GM21825 (cell line): Measurements from ENCODE around the gene NFAT5.
A peak's percentile ranks its signal among the peaks of the same experiment; 100 is the strongest.

Experiments
- ATAC-seq: cut with Tn5 transposase; IDR thresholded peaks from one replicate; pipeline ENCODE4 v1.9.1; 2021; ENCODE audit warnings: mild to moderate bottlenecking, moderate library complexity; ENCODE audit not compliant: unreplicated experiment

NFAT5 gene

GRCh38 chr16:69590590-69590989, 24.8 kb downstream of the NFAT5 start:
- ATAC-seq: no peak

GRCh38 chr16:69593751-69594255, 28.0 kb downstream of the NFAT5 start:
- no peak for ATAC-seq

DNA sequence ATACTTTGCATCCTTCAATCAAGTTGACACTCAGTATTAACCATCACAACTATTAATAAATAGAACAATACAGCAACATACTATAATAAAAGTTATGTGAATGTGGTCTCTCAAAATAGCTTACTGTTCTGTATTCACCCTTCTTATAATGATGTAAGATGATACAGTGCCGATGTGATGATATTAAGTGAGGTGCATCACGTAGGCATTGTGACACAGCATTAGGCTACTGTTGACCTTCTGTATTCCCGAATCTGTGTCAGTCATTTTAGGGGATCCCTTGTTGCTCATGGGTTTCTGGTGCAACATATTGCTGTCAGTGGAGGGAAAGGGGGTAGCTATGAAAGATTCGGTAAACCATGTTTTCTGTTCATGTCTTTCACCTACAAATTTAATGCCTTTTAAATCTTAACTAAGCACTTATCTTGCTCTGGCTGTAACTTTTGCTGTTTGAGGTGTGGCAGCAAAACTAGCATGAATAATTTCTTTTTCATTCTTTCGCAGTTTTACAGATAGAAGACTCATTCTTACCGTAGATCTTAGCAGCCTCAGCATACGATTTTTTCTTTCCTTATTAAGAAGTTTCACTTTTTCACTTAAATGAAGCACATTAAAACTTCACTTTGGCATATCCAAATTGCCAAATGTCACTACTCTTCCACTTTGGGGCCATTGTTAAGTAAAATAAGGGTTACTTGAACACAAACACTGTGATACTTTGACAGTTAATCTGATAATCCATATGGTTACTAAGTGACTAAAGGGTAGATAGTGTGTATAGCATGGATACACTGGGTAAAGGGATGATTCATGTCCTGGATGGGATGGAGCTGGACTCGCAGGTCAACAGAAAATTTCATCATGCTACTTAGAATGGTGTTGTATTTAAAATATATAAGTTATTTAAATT, 29.6 kb downstream of the NFAT5 start:
- no peak for ATAC-seq

DNA sequence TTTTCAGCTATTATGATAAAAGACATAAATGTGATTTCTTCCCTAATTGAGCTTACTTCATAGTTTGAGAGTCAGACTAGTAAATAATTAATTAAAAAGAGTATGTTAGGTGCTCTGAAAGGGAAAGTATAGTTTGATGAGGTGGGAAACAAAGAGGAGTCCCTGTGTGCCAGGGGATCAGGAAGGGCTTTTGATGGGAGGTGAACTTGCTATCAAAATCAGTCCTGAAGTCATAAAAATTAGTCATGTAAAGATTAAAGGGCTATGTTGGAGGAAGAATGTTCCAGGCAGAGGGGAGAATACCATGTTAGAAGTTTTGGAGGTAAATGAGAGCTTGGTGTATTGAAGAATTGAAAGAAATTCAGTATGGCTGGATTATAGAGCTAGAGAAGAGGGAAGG, 31.0 kb downstream of the NFAT5 start:
- no peak for ATAC-seq

DNA sequence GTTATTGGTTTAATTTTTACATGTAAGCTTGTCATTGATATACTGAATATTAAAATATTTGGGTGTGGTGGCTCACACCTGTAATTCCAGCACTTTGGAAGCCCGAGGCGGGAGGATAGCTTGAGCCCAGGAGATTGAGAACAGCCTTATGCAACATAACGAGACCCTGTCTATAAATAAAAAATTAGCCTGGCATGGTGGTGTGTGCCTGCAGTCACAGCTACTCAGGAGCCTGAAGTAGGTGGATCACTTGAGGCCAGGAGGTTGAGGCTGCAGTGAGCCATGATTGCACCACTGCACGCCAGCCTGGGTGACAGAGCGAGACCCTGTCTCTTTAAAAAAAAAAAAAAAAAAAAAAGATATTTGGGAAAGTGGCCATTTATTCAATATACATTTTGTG, 32.3 kb downstream of the NFAT5 start:
- no peak for ATAC-seq

DNA sequence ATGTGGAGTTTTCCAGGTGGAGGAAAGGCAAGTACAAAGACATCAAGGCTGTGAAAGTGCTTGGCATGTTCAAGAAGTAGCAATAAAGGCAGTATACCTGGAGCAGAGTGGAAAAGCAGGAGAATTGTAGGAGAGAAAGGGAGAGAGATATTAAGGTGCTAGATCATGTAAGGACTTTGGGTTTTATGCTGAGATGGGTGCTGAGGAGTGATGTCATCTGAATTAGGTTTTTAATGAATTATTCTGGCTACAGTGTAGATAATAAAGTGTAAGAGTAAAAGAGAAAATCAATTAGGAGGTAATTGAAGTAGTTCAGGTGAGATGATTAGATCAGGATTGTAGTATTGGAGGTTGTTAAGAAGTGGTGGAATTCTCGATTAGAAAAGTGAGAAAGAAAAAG, 34.0 kb downstream of the NFAT5 start:
- no peak for ATAC-seq

DNA sequence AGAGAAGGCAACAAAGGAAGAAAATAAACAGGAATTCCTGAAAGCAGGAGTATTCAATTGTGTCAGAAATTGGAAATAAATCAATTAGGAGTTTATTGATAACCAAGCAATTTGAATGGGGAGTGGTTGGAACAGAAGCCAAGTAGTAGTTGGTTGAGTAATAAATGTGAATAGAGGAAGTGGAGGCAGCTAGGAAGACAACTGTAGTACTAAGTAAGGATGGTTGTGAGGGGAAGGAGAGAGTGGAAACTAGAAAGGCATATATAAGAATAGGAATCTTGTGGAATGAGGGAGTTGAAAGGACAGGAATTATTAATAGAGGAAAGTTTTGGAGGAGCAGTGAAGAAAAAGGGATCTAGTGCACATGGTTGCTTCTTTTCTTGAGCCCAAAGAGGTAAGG, 34.4 kb downstream of the NFAT5 start:
- no peak for ATAC-seq

GRCh38 chr16:69601250-69601649, 35.5 kb downstream of the NFAT5 start:
- no peak for ATAC-seq

- no peak for ATAC-seq
Observed at GRCh38 chr16:69606985-69607384, 41.2 kb downstream of the NFAT5 start.

- no peak for ATAC-seq
Observed at GRCh38 chr16:69607674-69608073, 41.9 kb downstream of the NFAT5 start.

DNA sequence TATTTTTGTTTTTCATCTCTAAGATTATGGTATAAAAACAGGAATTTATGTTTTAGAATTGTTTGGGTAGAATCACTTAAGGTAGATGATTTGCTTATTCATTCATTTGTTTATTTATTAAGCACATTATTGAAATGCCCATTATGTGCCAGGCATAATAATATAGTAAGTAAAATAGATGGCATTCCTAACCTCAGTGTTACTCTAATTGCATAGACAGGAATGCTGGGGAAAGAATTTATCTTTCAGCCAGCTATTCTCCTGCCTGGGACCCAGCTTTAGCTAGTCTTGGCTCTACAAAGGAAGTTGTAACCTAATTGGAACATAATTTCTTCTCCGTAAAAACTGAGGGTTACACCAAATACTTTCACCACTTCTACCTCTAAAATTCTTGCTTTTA, 44.6 kb downstream of the NFAT5 start:
- no peak for ATAC-seq

- ATAC-seq: no peak
Observed at GRCh38 chr16:69611103-69611640, 45.4 kb downstream of the NFAT5 start.

- ATAC-seq: peak; percentile 54
Observed at GRCh38 chr16:69613378-69614154, 47.8 kb downstream of the NFAT5 start.

- no peak for ATAC-seq
Observed at GRCh38 chr16:69615528-69615927, 49.8 kb downstream of the NFAT5 start.

GRCh38 chr16:69616082-69616481, 50.3 kb downstream of the NFAT5 start:
- ATAC-seq: no peak

GRCh38 chr16:69618307-69618706, 52.5 kb downstream of the NFAT5 start:
- ATAC-seq: no peak

- ATAC-seq: no peak
Observed at GRCh38 chr16:69618721-69619120, 53.0 kb downstream of the NFAT5 start.

GRCh38 chr16:69619514-69619913, 53.7 kb downstream of the NFAT5 start:
- no peak for ATAC-seq

DNA sequence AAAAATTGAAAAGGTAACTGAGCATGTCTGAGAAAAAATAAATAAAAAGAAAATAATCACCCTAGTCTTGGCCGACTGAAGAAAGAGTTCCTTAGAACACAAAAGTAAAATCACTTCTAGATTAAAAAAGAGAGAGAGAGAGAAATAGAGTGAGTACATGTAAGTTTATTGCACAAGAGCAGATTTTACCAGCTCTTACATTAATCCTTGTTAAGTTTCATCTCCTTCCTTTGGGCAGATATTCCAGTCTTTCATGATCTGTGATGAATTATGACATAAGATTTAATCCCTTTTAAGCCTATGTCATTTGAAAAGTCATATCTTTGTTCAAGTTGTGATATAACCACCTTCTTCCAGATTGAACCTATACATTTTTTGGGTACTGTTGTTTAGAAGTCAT, 54.8 kb downstream of the NFAT5 start:
- ATAC-seq: no peak

GRCh38 chr16:69621225-69621624, 55.5 kb downstream of the NFAT5 start:
- no peak for ATAC-seq

DNA sequence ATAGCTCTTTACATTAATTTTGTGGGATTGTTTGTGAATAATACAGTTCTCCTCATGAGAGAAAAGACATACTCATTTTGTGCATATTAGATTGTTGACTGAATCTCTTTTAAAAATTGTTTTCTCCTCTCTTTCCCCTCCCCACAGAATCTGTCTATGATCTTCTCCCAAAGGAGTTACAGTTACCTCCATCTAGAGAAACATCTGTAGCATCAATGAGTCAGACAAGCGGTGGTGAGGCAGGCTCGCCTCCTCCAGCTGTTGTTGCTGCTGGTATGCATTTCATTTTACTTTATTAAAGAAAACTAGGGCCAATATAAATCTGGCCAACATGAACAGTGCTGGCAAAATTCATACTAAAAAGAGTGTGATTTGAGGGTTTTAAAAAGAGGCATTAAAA, 60.5 kb downstream of the NFAT5 start:
- no peak for ATAC-seq

- ATAC-seq: no peak
Observed at GRCh38 chr16:69632828-69633227, 67.1 kb downstream of the NFAT5 start.
